ENCODE measurements around the gene SPTLC2. TPM values are rescaled to one million over a fixed set of nuclear protein-coding genes. Genes with fewer than 3 reads are reported as not detected.

SPTLC2 gene
- total and polyA plus RNA-seq, 2 of the 8 experiments (the other 6 are each of a cell fraction or from before 2014, with no cell fraction given), result 8.9 to 35.1 TPM

GRCh38 chr14:77642407-77642806, 26.0 kb upstream of the SPTLC2 start (continued):
- TF ChIP-seq ATF3 (IDR thresholded peaks at IDR 0.05; ENCODE audit: insufficient read depth, low read depth, low read length), result no peak
- TF ChIP-seq RXRA (IDR thresholded peaks at IDR 0.05; ENCODE audit: insufficient read depth, low read depth, low read length), result no peak
- no peak for TF ChIP-seq SIN3A (conservative IDR thresholded peaks at IDR 0.05 in 1 of 2, IDR thresholded peaks at IDR 0.05 in 1 of 2; ENCODE audit: low read depth in 1 of 2, low read length in 2 of 2)
- TF ChIP-seq SAP30 (IDR thresholded peaks at IDR 0.05; ENCODE audit: insufficient read depth, insufficient replicate concordance, low read length), result no peak
